ENCODE data around the gene LRWD1. TPM values are rescaled to one million over a fixed set of nuclear protein-coding genes. Genes with fewer than 3 reads are reported as not detected.

LRWD1 gene
- total and polyA plus RNA-seq, 9 of the 15 experiments (the other 6 are each of a cell fraction or from before 2014, with no cell fraction given) = 0.61 to 66.0 (median 33.2) TPM

DNA sequence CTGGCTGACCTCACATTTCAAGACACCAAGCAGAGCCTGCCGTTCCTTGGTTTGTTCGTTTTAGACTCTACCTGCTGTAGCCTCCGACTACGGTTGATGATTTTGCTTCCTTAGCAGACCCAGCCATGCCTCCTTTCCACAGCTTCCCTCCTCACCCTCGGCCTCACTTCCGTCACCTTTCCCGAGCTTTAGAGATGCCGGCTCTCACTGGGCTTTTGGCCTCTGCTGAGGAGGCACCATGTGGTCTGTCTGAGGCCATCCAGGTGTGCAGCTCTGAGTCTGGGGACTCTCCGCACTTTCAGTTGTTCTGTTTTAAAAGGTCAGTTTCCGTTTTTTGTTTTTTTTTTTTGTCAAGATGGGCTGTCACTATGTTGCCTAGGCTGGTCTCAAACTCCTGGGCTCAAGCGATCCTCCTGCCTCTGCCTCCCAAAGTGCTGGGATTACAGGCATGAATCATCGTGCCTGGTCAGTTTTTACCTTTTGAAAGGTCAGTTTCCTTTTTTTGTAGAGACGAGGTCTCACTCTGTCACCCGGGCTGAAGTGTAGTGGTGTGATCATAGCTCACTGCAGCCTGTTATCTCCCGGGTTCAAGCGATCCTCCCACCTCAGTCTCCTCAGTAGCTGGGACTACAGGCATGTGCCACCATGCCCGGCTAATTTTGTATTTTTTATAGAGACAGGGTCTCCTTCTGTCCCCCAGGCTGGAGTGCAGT, 19.7 kb upstream of the LRWD1 start (continued):
- TF ChIP-seq, protein P1, sequence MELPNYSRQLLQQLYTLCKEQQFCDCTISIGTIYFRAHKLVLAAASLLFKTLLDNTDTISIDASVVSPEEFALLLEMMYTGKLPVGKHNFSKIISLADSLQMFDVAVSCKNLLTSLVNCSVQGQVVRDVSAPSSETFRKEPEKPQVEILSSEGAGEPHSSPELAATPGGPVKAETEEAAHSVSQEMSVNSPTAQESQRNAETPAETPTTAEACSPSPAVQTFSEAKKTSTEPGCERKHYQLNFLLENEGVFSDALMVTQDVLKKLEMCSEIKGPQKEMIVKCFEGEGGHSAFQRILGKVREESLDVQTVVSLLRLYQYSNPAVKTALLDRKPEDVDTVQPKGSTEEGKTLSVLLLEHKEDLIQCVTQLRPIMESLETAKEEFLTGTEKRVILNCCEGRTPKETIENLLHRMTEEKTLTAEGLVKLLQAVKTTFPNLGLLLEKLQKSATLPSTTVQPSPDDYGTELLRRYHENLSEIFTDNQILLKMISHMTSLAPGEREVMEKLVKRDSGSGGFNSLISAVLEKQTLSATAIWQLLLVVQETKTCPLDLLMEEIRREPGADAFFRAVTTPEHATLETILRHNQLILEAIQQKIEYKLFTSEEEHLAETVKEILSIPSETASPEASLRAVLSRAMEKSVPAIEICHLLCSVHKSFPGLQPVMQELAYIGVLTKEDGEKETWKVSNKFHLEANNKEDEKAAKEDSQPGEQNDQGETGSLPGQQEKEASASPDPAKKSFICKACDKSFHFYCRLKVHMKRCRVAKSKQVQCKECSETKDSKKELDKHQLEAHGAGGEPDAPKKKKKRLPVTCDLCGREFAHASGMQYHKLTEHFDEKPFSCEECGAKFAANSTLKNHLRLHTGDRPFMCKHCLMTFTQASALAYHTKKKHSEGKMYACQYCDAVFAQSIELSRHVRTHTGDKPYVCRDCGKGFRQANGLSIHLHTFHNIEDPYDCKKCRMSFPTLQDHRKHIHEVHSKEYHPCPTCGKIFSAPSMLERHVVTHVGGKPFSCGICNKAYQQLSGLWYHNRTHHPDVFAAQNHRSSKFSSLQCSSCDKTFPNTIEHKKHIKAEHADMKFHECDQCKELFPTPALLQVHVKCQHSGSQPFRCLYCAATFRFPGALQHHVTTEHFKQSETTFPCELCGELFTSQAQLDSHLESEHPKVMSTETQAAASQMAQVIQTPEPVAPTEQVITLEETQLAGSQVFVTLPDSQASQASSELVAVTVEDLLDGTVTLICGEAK (IDR thresholded peaks at IDR 0.05) = 0 out of 2 replicates have a peak, but pooled peaks have one; percentile 13
- TF ChIP-seq, protein P1 (CRISPR knock-in tag; IDR thresholded peaks at IDR 0.05) = no peak
- TF ChIP-seq SETDB1 (IDR thresholded peaks at IDR 0.05; ENCODE audit: low read length) = no peak
- TF ChIP-seq RAD51 (IDR thresholded peaks at IDR 0.05; ENCODE audit: borderline replicate concordance, low read depth) = no peak
- TF ChIP-seq NCOA1 (IDR thresholded peaks at IDR 0.05; ENCODE audit: low read depth) = no peak
- peak; percentile 26 for TF ChIP-seq PHF20 (IDR thresholded peaks at IDR 0.05; ENCODE audit: partially characterized antibody)
- no peak for TF ChIP-seq PTBP1 (IDR thresholded peaks at IDR 0.05; ENCODE audit: low read depth, low read length)
- TF ChIP-seq RFX7 (CRISPR knock-in tag; IDR thresholded peaks at IDR 0.05) = no peak
- TF ChIP-seq HCFC1 (IDR thresholded peaks at IDR 0.05; ENCODE audit: low read depth, low read length) = no peak
- no peak for TF ChIP-seq HDAC8 (tag; IDR thresholded peaks at IDR 0.05)
- TF ChIP-seq POLR3A (IDR thresholded peaks at IDR 0.05; ENCODE audit: borderline replicate concordance, extremely low read depth, insufficient read depth, insufficient read length) = no peak
- TF ChIP-seq RFX1 (IDR thresholded peaks at IDR 0.05) = no peak
- TF ChIP-seq, protein P2, sequence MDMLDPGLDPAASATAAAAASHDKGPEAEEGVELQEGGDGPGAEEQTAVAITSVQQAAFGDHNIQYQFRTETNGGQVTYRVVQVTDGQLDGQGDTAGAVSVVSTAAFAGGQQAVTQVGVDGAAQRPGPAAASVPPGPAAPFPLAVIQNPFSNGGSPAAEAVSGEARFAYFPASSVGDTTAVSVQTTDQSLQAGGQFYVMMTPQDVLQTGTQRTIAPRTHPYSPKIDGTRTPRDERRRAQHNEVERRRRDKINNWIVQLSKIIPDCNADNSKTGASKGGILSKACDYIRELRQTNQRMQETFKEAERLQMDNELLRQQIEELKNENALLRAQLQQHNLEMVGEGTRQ (CRISPR knock-in tag; IDR thresholded peaks at IDR 0.05) = no peak
- TF ChIP-seq, protein P3, sequence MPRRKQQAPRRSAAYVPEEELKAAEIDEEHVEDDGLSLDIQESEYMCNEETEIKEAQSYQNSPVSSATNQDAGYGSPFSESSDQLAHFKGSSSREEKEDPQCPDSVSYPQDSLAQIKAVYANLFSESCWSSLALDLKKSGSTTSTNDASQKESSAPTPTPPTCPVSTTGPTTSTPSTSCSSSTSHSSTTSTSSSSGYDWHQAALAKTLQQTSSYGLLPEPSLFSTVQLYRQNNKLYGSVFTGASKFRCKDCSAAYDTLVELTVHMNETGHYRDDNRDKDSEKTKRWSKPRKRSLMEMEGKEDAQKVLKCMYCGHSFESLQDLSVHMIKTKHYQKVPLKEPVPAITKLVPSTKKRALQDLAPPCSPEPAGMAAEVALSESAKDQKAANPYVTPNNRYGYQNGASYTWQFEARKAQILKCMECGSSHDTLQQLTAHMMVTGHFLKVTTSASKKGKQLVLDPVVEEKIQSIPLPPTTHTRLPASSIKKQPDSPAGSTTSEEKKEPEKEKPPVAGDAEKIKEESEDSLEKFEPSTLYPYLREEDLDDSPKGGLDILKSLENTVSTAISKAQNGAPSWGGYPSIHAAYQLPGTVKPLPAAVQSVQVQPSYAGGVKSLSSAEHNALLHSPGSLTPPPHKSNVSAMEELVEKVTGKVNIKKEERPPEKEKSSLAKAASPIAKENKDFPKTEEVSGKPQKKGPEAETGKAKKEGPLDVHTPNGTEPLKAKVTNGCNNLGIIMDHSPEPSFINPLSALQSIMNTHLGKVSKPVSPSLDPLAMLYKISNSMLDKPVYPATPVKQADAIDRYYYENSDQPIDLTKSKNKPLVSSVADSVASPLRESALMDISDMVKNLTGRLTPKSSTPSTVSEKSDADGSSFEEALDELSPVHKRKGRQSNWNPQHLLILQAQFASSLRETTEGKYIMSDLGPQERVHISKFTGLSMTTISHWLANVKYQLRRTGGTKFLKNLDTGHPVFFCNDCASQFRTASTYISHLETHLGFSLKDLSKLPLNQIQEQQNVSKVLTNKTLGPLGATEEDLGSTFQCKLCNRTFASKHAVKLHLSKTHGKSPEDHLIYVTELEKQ (CRISPR knock-in tag; IDR thresholded peaks at IDR 0.05) = no peak
- no peak for TF ChIP-seq ZNF696 (CRISPR knock-in tag; conservative IDR thresholded peaks at IDR 0.05)

Data from K562 (cell line).